Neutrophil (primary cell): ENCODE measurements around the gene ARVCF.

ENCODE experiments used
- H3K27ac ChIP-seq: fragments of 200-600 bp; sonication (generic); 2 replicates; pipeline ENCODE4 v1.5.1; 2016; ENCODE audit warnings: mild to moderate bottlenecking, moderate library complexity
- H3K27me3 ChIP-seq: fragments of 200-600 bp; sonication (generic); 2 replicates; pipeline ENCODE4 v1.6.0; 2016; ENCODE audit warnings: mild to moderate bottlenecking
- H3K36me3 ChIP-seq: fragments of 200-600 bp; sonication (generic); 2 replicates; pipeline ENCODE4 v1.5.1; 2017
- H3K4me1 ChIP-seq, 2 experiments: fragments of 200-600 bp in 1 of 2; sonication (generic) in 1 of 2; 1 replicate in 1 of 2; 2 replicates in 1 of 2; pipeline versions ENCODE4 v1.5.1 to v1.6.1; 2013 to 2016; ENCODE audit warnings: low read depth in 1 of 2, low read length in 1 of 2, mild to moderate bottlenecking in 1 of 2, moderate library complexity in 1 of 2; ENCODE audit not compliant: control insufficient read depth in 1 of 2, insufficient read depth in 1 of 2
- H3K4me3 ChIP-seq, 2 experiments: fragments of 200-600 bp in 1 of 2; sonication (generic) in 1 of 2; 1 replicate in 1 of 2; 2 replicates in 1 of 2; pipeline ENCODE4 v1.5.1; 2013 to 2016; ENCODE audit warnings: low read depth in 1 of 2, low read length in 1 of 2, mild to moderate bottlenecking in 1 of 2, moderate library complexity in 1 of 2
- H3K9me3 ChIP-seq: fragments of 200-600 bp; sonication (generic); 2 replicates; pipeline ENCODE4 v1.5.1; 2016
- TF ChIP-seq, protein P1 (sequence below): fragments of 200-600 bp; sonication (generic); IDR thresholded peaks from 2 replicates; pipeline ENCODE4 v1.5.1; 2016; ENCODE audit warnings: antibody characterized with exemption

Gene ARVCF

DNA sequence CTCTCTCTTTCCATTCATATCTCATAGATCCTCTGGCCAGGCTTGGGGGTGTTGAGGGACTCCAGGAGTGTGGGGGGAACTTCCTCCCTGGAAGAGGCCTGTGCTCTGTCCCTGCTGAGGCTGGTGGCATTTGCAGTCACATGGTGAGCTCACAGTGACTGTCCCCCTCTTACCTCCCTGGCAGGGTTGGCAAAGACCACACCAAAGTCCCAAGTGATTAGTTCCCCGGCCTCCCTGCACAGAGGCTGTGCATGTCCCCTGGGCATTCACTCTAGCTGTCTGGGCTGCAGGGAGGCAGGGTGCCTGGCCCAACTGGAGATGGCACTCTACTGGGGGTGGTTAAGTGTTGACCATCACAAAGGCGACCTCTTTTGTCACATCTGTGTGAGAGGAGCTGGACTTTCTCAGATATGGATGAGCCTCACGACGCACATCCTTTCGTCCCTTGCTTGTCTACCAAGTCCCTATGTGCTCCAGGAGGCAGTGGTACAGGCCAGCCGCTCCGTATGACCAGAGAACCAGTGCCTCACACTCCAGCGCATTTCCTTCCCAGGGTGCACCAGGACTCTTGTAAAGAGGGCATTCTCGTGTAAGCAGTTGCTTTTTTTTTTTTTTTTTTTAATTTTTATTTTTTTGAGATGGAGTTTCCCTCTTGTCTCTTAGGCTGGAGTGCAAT is 13.1 kb upstream of the ARVCF start:
- H3K36me3 ChIP-seq, result peaks cover 51% of the 10 kb centered on the region
- no peak overlapping the region for H3K27ac ChIP-seq

DNA sequence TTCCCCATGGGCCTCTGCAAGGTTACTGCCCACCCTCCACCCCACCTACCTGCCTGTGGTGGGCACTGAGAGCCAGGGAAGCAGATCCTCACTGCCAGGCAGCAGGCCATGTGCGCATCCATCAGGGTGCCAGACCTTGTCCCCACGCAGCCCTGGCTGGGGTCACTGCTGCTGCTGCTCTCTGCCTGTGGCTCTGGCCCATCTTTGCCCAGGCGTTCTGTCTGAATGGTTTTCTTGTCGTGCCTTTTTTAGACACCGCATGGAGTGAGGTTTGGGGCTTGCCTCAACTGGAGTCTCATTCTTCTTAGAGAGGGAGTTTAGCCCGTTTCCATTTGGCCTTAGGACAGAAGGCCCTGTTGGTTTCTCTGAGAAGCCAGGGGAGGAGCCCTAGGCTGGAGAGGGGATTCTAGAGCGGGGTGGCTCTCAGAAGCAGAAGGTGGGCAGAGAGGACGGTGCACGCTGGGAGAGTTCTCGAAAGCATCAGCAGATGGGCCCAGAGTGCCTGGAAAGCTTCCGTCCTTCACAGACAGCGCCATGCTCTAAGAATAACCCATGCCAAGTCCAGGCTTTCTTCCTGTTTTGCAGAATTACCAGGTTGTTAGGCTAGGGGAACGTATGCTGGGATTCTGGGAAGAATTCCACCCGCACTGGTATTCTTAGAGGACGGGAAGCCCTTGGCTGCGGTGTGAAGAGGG is 12.4 kb upstream of the ARVCF start:
- Histone ChIP-seq H3K9me3 (no peaks in the 10 kb centered on the region), H3K36me3 (peaks cover 58% of the 10 kb centered on the region), H3K27ac (no peak overlapping the region), H3K4me1 (peaks cover 18 to 24% of the 10 kb centered on the region in 2 experiments), H3K4me3 (no peak overlapping the region), H3K27me3 (no peaks in the 10 kb centered on the region)
- TF ChIP-seq, protein P1, sequence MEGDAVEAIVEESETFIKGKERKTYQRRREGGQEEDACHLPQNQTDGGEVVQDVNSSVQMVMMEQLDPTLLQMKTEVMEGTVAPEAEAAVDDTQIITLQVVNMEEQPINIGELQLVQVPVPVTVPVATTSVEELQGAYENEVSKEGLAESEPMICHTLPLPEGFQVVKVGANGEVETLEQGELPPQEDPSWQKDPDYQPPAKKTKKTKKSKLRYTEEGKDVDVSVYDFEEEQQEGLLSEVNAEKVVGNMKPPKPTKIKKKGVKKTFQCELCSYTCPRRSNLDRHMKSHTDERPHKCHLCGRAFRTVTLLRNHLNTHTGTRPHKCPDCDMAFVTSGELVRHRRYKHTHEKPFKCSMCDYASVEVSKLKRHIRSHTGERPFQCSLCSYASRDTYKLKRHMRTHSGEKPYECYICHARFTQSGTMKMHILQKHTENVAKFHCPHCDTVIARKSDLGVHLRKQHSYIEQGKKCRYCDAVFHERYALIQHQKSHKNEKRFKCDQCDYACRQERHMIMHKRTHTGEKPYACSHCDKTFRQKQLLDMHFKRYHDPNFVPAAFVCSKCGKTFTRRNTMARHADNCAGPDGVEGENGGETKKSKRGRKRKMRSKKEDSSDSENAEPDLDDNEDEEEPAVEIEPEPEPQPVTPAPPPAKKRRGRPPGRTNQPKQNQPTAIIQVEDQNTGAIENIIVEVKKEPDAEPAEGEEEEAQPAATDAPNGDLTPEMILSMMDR, result no peak

More for the DNA sequence above, 13.1 kb upstream of the ARVCF start:
- Histone ChIP-seq H3K4me3 (no peak overlapping the region), H3K27me3 (no peaks in the 10 kb centered on the region), H3K9me3 (no peaks in the 10 kb centered on the region), H3K4me1 (peaks cover 18 to 23% of the 10 kb centered on the region in 2 experiments)
- TF ChIP-seq, protein P1, result no peak

DNA sequence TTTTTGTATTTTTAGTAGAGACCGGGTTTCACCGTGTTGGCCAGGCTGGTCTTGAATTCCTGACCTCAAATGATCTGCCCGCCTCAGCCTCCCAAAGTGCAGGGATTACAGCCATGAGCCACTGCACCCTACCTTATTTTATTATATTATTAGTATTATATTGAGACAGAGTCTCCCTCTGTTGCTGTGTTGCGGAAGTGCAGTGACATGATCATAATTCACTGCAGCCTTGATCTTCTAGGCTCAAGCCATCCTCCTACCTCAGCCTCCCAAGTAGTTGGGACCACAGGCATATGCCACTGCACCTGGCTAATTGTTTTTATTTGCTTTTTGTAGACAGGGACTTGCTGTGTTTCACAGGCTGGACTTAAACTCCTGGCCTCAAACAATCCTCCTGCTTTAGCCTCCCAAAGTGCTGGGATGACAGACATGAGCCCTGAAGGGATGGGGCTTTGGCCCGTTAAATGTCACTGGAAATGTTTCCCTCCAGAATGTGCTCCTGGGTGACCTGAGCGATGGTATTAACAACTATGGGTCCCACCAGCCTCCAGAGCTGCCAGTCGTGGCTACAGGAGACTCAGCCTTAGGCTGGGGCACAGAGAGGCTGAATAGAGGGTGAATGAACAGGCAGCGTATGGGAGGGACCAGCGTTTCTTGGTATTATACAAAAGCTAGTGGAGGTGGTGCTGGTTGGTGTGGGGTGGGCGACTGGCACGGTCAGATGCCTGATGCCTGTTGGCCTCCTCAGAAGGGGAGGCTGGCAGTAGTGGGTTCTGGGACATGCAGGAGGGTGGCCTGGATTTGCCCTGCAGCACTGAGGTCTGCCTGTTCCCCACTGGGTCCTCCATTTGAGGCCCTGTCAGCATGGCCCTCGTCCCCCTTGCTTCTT is 11.6 kb upstream of the ARVCF start:
- Histone ChIP-seq H3K4me3 (no peak overlapping the region), H3K27me3 (no peaks in the 10 kb centered on the region), H3K27ac (no peak overlapping the region), H3K36me3 (peaks cover 54% of the 10 kb centered on the region), H3K4me1 (peaks cover 21 to 28% of the 10 kb centered on the region in 2 experiments), H3K9me3 (no peaks in the 10 kb centered on the region)
- TF ChIP-seq, protein P1, result no peak

DNA sequence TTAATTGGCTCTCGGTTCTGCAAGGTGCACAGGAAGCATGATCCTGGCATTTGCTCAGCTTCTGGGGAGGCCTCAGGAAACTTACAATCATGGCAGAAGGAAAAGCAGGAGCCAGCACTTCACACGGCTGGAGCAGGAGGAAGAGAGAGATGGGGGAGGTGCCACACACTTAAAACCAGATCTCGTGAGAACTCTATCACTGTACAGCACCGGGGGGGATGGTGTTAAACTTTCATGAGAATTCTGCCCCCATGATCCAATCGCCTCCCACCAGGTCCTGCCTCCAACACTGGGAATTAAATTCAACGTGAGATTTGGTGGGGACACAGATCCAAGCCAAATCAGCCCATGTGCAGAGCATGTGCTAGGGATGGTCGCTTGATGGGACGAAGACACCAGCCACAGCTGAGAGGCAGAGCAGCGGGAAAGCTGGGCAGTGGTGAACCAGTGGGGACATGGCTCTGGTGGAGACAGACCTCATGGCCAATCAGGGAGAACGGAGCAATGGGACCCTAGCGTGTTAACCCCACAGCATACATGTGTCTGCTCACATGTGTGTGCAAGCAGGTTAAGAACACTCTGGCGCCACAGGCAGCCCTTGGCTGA is 10.5 kb upstream of the ARVCF start:
- peaks cover 43% of the 10 kb centered on the region for H3K36me3 ChIP-seq

More for the DNA sequence above, 10.5 kb upstream of the ARVCF start:
- Histone ChIP-seq H3K4me1 (peaks cover 25 to 28% of the 10 kb centered on the region in 2 experiments), H3K27ac (no peak overlapping the region), H3K27me3 (no peaks in the 10 kb centered on the region), H3K4me3 (no peak overlapping the region), H3K9me3 (no peaks in the 10 kb centered on the region)
- TF ChIP-seq, protein P1, result no peak
